RKO (cell line): ENCODE measurements around the gene ZNF219.
A peak's percentile ranks its signal among the peaks of the same experiment; 100 is the strongest.

Experiments
- DNase-seq: peaks from one replicate; pipeline ENCODE4 v3.0.0-alpha.2; 2016; ENCODE audit warnings: low spot score

The ZNF219 gene

GRCh38 chr14:21098076-21098891, at the start of gene ZNF219:
Gene ZNF219, minus strand, starts transcription at chr14:21098655. Its CDS starts 5,064 bp downstream, at chr14:21093591.
- peak; percentile 50 for DNase-seq

- no peak for DNase-seq
Measured at GRCh38 chr14:21145437-21145836, 47.0 kb upstream of the ZNF219 start.

GRCh38 chr14:21142357-21142756, 43.9 kb upstream of the ZNF219 start:
- no peak for DNase-seq

GRCh38 chr14:21136024-21136423, 37.6 kb upstream of the ZNF219 start:
- DNase-seq: peak; percentile 57

GRCh38 chr14:21133901-21134300, 35.4 kb upstream of the ZNF219 start:
- DNase-seq: no peak

- DNase-seq: no peak
Measured at GRCh38 chr14:21123429-21123828, 25.0 kb upstream of the ZNF219 start.

GRCh38 chr14:21121122-21121521, 22.7 kb upstream of the ZNF219 start:
- no peak for DNase-seq

- no peak for DNase-seq
Measured at GRCh38 chr14:21120686-21121085, 22.2 kb upstream of the ZNF219 start.

- DNase-seq: no peak
Measured at GRCh38 chr14:21118933-21119332, 20.5 kb upstream of the ZNF219 start.

- DNase-seq: no peak
Measured at GRCh38 chr14:21113369-21113768, 14.9 kb upstream of the ZNF219 start.

GRCh38 chr14:21112255-21112654, 13.8 kb upstream of the ZNF219 start:
- no peak for DNase-seq

GRCh38 chr14:21109377-21110138, 11.1 kb upstream of the ZNF219 start:
- DNase-seq: no peak

GRCh38 chr14:21108791-21109190, 10.3 kb upstream of the ZNF219 start:
- DNase-seq: no peak

- DNase-seq: no peak
Measured at GRCh38 chr14:21107283-21107800, 8.9 kb upstream of the ZNF219 start.

GRCh38 chr14:21106498-21107282, 8.2 kb upstream of the ZNF219 start:
- DNase-seq: peak; percentile 83

GRCh38 chr14:21106176-21106497, 7.7 kb upstream of the ZNF219 start:
- DNase-seq: no peak

GRCh38 chr14:21105095-21105494, 6.6 kb upstream of the ZNF219 start:
- DNase-seq: no peak

GRCh38 chr14:21104448-21105060, 6.1 kb upstream of the ZNF219 start:
- DNase-seq: peak; percentile 89

- peak; percentile 96 for DNase-seq
Measured at GRCh38 chr14:21103710-21104447, 5.4 kb upstream of the ZNF219 start.

GRCh38 chr14:21103411-21103709, 4.9 kb upstream of the ZNF219 start:
- DNase-seq: no peak
